ENCODE results near the gene POLA1.

DNA sequence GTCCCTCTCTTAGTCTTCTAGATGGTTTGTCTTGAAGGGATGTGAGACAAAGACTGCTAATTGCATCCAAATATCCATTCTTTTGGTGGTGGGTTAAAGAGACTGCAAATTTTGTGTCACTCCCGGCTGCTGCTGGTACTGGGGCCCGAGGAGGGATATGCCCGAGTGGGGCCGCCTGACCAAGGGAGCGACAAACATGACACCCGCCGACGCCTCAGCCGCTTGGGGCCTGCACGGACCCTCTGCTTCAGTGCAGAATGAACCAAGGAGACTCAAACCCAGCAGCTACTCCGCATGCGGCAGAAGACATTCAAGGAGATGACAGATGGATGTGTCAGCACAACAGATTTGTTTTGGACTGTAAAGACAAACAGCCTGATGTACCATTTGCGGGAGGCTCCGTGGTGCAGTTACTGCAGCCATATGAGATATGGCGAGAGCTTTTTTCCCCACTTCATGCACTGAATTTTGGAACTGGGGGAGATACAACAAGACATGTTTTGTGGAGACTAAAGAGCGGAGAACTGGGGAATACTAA is 335.6 kb downstream of the POLA1 start:
- TF ChIP-seq, protein P1, sequence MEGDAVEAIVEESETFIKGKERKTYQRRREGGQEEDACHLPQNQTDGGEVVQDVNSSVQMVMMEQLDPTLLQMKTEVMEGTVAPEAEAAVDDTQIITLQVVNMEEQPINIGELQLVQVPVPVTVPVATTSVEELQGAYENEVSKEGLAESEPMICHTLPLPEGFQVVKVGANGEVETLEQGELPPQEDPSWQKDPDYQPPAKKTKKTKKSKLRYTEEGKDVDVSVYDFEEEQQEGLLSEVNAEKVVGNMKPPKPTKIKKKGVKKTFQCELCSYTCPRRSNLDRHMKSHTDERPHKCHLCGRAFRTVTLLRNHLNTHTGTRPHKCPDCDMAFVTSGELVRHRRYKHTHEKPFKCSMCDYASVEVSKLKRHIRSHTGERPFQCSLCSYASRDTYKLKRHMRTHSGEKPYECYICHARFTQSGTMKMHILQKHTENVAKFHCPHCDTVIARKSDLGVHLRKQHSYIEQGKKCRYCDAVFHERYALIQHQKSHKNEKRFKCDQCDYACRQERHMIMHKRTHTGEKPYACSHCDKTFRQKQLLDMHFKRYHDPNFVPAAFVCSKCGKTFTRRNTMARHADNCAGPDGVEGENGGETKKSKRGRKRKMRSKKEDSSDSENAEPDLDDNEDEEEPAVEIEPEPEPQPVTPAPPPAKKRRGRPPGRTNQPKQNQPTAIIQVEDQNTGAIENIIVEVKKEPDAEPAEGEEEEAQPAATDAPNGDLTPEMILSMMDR (IDR thresholded peaks at IDR 0.05) = no peak
- no peak for TF ChIP-seq EZH2phosphoT487 (IDR thresholded peaks at IDR 0.05)
- TF ChIP-seq EZH2 (IDR thresholded peaks at IDR 0.05) = no peak

Measured in neural progenitor cell (in vitro differentiated cells).